DOHH2 (cell line): ENCODE measurements around the gene PITPNC1.

Source experiments
- CTCF ChIP-seq: fragments of 200-600 bp; sonication (generic); IDR thresholded peaks from one replicate; pipeline ENCODE4 v1.5.1; 2014; ENCODE audit warnings: antibody characterized with exemption, mild to moderate bottlenecking, low read depth, low read length; ENCODE audit not compliant: poor library complexity, severe bottlenecking
- EZH2phosphoT487 ChIP-seq: fragments of 200-600 bp; sonication (generic); IDR thresholded peaks from 2 replicates; pipeline ENCODE4 v1.6.1; 2017; ENCODE audit warnings: borderline replicate concordance, mild to moderate bottlenecking, antibody characterized with exemption, low read length, moderate library complexity, mixed read lengths

- no peak for TF ChIP-seq CTCF
- TF ChIP-seq EZH2phosphoT487: no peak
These were observed 40.4 kb downstream of the PITPNC1 start for GRCh38 chr17:67417507-67417906.
